Left hindlimb (tissue), 1 donor: ENCODE measurements around the gene CSPG4.
A peak's percentile ranks its signal among the peaks of the same experiment; 100 is the strongest.
"Not testable (repeated sequence)": the region's sequence is repeated elsewhere in the genome, so short reads cannot be mapped to it uniquely, and the experiment has no call there.

ENCODE experiments used
- DNase-seq: peaks from one replicate; pipeline ENCODE4 v3.0.0-alpha.2; 2018

Gene CSPG4

DNA sequence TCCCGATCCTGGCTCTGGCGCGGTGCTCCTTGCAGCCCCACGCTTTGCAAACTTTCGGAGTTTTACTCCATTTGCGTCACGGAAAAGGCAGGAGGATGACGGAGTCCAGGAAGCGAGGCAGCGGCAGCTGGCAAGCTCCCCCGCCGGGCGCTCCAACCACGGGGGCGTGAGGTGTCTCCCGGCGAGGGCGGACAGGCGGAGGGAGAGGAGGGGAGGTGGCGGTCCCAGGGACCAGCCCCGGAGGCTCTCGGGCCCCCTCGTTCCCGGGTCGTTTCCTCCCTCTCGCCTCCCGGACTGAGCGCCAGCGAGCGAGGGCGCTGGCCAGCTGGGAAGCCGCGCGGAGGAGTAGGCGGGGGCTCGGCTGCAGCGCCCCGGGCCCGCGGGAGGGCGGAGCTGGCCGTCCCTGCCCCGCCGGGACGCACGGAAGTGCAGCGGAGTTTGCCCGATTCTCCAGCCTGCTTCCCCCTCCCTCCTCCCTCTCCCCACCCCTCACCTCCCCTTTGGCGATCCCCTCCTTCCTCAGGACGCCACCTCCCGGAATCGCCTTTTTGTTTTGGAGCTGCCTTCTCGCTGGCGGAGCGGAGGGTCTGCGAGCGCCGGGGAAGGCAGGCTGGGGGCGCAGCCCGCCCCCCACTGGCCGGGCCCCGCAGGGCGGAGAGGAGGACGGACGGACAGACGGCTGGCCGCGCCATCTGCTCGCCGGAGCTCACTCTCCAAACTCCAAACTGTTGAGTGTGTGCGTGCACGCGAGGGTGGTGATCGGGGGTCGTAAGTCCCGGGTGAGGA is 65.1 kb downstream of the CSPG4 start, which contains the start of gene SNX33:
Gene SNX33 (plus strand): TSS at position 543 of the 786 bp plus-strand sequence. CDS start 1,191 bp downstream, outside the sequence.
- DNase-seq, result peak; percentile 93

DNA sequence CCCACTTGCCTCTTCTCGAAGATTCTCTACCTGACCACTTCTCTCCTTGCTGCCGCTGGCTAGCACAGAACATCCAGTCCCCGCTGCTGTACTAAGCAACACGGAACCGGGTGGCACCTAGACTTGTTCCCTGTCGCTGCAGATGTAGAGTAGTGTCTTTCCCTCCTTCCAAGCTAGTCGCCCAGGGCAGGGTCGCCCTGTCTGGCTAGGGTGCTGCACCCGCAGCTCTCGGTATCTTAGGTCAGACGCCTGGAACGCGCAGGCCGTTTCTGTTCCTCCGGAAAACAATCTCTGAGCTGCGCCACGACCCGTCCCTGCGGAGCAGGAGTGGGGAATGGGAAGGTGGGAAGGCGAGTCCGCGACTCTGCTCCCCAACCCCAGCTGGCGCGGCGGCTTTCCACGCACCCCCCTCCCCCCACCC is 65.7 kb downstream of the CSPG4 start:
- no peak for DNase-seq

DNA sequence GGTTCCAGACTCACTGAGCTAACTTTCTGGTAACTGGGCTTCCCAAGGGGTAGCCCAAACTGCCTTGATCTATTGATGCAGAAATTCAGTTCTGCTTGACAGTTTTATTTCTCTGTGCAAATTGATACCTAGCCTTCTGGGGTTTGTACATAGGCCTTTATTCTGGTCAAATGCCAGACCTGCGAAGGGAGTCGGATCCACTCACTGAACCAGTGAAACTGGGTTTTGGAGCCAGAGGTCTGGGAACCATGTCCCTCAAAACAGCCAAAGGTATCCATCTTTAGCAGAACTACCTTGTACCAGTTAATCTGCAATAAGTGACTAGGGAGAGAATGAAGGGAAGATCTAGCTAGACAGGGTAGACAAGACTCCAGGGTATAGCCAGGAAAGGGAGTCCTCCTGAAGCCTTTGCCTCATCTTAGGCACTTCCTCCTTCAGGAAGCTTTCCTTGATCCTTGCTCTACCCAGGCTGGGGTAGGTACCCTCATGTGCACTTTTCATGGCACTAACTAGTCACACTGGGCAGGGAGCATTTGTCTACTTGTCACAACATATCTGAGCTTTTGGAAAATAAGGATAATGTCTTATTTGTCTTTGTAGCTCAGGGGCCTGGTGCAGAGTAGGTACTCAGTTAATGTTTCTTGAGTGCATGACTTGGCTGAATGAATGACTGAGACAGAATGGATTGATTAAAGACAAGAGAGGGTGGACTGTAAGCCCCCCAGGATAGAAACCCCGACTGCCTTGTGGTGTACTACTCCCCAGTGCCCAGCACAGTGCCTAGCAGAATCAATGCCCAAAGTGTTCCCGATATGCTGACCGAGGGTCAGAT is 66.3 kb downstream of the CSPG4 start:
- DNase-seq, result no peak

DNA sequence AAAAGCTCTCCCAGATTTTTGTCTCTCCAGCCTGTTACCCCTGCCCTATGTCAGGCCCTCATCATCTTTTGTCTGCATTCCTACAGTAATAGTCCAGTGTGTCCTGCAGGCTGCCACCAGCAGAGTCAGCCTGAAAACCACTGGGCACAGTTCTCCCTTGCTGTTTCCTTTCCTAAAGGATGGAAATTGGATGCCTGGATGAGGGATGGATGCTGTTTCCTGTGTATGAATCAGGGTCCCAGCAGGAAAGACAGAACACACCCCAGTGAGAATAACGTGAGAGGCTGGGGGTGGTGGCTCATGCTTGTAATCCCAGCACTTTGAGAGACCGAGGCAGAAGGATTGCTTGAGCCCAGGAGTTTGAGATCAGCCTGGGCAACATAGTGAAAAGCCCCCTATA is 68.3 kb downstream of the CSPG4 start:
- no peak for DNase-seq

DNA sequence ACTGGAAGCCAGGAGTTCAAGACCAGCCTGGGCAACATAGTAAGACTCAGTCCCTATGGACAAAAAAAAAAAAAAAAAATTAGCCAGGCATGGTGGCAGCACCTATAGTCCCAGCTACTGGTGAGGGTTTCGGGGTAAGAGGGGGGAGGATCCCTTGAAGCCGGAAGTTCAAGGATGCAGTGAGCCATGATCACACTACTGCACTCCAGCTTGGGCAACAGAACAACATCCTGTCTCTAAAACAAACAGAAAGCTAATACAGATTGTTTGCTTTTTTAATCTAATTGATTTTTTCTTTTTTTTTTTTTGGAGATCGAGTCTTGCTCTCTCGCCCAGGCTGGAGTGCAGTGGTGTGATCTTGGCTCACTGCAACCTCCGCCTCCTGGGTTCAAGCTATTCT is 71.0 kb downstream of the CSPG4 start:
- no peak for DNase-seq

DNA sequence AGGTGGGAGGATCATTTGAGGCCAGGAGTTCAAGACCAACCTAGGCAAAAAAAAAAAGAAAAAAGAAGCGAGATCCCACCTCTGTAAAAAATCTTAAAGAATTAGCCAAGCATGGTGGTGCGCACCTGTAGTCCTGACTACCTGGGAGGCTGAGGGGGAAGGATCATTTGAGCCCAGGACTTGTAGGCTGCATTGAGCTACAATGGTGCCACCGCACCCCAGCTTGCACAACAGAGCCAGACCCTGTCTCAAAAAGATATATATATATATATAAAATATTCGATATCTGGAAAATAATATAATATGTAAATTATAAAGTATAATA is 71.5 kb downstream of the CSPG4 start:
- no peak for DNase-seq

DNA sequence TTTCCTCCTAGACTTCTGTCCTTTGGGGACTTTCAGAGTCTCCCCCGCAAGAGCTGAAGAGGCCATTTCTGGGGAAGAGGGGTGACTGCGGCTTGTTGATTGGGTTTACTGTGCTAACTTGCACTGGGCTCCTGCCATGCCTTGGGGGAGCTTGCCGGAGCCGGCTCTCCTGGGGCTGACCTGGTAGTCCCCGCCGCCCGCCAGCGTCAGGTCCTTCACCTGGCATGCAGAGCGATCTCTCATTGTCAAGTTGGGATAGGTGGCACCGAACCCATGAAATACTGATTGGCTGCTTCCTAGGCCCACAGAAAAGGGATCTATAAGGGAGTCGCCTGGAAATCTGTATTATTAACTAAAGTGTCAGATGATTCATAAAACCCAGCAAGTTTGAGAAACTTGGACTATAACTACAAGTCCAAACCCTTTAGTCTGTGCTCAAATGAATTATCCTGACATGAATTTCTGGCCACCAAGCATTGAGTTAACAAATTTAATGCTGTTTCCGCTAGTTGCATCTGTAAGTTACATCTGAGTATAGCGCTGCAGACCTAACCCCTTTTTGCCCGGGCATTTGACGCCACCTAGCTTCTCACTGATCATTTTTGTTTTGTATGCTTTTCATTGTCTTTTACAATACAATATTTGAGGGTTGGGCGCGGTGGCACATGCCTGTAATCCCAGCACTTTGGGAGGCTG is 72.0 kb downstream of the CSPG4 start:
- no peak for DNase-seq

DNA sequence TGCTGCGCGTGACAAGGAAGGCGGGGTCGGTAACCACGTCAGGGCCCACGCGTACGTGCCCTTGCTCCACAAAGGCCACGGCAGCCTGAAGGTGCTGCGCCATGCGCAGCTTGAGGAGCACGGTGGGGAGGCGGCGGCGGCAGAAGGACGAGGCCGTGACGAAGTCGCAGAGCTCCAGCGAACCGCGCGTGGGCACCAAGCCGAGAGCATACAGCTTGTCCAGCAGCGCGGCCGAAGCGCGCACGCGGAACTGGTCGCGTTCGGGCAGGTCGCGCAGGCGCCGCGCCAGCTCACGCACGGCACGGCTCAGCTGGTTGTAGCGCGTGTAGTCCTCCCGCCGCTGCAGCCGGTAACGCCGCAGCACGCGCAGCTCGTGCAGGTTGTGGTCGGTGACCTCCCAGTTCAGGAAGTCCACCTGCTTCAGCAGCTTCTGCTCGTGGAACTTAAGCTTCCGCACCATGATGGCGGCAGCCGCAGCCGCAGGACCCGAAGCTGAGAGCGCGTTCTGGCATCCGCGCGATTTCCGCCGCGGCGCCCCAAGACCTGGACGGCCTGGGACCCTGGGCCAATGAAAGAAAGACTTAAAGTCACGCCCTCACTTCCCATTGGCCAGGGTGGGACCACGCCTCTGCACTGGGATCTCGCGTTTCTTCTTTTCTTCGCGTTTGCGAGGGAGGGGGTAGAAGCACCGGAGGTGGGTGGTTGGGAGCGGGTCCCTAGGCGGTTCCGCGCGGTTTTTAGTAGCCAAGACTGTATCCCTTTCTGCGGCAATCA is 72.8 kb downstream of the CSPG4 start, which contains the start of gene IMP3:
Gene IMP3 (minus strand): TSS at position 516 of the 774 bp plus-strand sequence. CDS start 56 bp downstream, at position 460.
- DNase-seq, result peak; percentile 96

DNA sequence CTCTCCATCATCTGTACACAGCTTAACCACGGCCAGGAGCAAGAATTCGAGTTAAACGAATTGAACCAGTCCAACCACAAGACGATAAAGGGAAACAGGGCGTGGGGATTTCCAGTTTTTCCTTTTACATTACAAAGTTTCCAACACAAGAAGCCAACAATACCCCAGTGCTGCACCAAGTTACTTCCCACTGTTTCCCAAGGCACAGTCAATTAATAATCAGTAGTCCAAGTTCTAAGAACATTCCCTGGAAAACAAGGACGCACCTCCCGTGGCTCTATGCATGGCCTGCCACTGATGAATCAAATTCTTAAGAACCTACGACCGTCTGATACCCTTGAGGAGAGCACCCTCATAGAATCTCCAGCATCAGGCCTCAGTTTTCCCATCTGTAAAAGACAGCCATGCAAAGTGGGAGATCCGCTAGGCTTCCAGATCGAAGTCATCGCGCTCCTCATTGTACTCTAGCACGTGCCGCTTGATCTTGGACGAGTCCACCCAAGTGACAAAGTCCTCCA is 73.4 kb downstream of the CSPG4 start:
- DNase-seq, result no peak

DNA sequence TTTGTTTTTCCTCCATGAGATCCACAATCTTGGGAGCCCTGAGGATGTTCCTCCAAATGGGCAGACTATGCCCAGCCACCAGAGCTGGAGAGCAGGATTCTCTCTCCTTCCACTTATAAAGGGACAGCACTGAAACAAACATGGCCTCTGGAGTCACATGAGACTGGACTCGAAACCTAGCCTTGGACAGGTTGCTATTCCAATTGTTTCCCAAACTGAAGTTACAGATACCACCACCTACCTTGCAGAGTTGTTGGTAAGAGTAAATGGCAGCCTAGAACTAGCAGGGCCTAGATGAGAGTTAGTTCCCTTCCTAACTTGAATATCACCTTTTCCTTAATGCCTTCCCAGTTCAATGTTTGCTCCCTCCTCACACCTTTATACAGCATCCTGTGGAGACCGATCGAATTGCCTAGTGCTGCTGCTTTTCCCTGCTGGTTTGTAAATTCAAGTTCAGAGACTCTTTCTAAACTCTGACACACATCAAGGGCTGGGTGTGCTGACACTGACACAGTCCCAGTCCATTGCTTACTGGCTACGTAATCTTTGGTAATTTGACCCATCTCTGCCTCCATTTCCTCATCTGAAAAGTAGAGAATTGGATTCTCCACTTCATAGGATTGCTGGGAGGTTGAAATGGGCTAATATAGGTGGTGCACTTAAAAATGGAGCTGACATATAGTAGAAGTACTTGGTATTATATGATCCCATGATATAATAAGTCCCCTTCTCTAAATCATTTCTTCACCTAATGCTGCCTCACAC is 75.2 kb downstream of the CSPG4 start:
- no peak for DNase-seq

DNA sequence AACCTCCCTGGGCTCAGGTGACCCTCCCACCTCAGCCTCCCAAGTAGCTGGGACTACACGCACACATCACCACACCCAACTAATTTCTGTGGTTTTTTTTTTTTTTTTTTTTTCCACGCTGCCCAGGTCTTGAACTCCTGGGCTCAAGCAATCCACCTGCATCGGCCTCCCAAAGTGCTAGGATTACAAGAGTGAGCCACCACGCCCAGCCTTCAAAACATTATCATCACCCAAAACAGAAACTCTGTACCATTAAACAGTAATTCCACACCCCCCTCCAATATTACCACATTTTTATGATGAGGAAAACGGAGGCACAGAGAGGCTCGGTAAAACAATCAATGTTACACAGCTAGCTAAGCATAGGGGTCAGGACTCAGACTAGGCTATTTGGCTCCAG is 76.6 kb downstream of the CSPG4 start:
- no peak for DNase-seq

DNA sequence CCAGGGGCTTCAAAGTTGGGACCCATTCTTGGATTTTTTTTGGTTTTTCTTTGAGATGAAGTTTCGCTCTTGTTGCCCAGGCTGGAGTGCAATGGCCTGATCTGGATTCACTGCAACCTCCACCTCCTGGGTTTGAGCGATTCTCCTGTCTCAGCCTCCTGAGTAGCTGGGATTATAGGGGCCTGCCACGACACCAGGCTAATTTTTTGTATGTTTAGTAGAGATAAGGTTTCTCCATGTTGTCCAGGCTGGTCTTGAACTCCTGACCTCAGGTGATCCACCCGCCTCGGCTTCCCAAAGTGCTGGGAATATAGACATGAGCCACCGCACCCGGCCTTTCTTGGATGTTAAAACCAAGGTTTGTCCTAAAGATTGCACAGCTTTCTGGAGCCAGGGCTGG is 78.7 kb downstream of the CSPG4 start:
- DNase-seq, result not testable (repeated sequence)

DNA sequence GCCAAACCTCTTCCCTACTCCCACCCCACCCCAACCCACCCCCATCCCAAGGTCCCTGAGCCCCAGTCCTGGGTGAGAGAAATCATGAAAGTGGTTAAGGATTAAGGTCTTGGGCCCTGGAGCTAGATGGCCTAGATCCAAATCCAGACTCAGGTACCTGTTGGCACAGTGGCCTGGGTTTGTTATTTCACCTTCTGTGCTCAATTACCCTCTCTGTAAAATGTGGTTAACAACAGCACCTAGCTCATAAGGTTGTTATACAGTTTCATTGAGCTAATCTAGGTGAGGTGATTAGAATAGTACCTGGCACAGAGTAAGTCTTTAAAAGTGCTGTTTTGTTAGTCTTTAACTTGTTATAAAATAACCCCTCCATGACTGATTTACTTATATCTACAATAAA is 80.7 kb downstream of the CSPG4 start:
- DNase-seq, result no peak

DNA sequence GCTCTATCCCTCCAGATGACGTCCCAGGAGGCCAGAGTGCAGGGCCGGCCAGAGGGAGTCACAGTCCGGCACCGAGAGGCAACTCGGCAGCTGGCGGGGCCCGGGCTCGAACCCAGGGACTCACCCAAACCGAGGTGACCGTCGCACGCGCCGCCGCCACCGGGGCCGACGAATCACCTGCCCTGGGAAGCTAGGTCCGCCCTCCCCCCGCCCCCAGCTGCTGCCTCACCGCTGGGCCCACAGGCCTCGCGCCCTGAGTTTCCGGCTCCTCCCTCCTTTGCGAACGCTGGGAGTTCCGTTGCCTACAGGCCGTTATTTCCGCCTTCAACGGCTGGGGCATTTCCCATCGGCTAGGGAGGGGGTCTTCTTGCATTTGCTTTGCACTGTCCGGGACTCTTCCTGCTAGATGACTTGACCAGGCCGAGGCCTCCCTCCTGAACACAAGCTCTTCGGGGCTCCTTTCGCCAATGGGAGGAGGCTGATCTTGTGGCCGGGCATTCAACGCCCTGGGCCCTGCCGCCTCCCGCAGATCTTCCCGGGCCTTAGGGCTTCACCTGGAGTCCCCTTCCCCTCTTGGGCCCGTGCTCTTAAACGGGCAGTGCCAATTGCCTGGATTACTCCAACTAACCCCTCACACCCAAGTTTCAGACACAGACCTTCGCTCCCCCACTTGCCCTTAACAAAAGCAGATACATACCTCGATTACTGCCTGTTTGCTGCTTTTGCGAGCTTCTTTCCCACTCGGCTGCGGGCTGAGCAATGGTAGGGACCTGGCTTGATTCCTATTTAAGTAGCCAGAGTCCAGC is 86.9 kb downstream of the CSPG4 start, which contains the start of gene SNUPN:
Gene SNUPN (minus strand): TSS at position 184 of the 806 bp plus-strand sequence. CDS start 4,674 bp downstream, outside the sequence.
- DNase-seq, result peak; percentile 97
